Measurements from ENCODE around the gene ZSWIM1. TPM values are rescaled to one million over a fixed set of nuclear protein-coding genes. Genes with fewer than 3 reads are reported as not detected.

The ZSWIM1 gene
- total RNA-seq, 5 donors from 2014 or later (not counting 1 experiment from before 2014, with no cell fraction given) = 8.3 to 17.2 (median 14.6) TPM

GRCh38 chr20:45851501-45851900 is 29.5 kb upstream of the ZSWIM1 start:
- Histone ChIP-seq H3K27me3 (replicated peaks in 1 of 2; ENCODE audit: control insufficient read depth in 2 of 2, extremely low read depth in 1 of 2, insufficient read depth in 2 of 2, low read length in 1 of 2) (no peaks in the 10 kb centered on the region), H3K4me1 (ENCODE audit: control insufficient read depth in 1 of 2, extremely low read depth in 1 of 2, insufficient read depth in 2 of 2, low read length in 2 of 2) (peaks cover 4 to 21% of the 10 kb centered on the region in 2 experiments), H3K27ac (ENCODE audit: low read length) (no peak overlapping the region), H3K36me3 (ENCODE audit: control insufficient read depth in 2 of 2, extremely low read depth in 1 of 2, insufficient read depth in 1 of 2, low read length in 1 of 2) (peaks cover 6 to 45% of the 10 kb centered on the region in 2 donors), H3K9me3 (no peaks in the 10 kb centered on the region), H3K4me3 (ENCODE audit: control insufficient read depth in 1 of 2, extremely low read depth in 1 of 2, low read length in 1 of 2) (no peak overlapping the region)
- H3K27ac Mint-ChIP-seq = no peak overlapping the region
- ChIA-PET POLR2A (no interaction called here), CTCF (interaction anchor here in 1 of 2 donors (0.7 kb wide), 1 partner anchor 557 kb away, joined by 3 read pairs; no protein-coding TSS in a partner anchor)
- H3K4me3 Mint-ChIP-seq = no peak overlapping the region
- H3K9me3 Mint-ChIP-seq = no peaks in the 10 kb centered on the region
- DNase-seq = no peak
- no peaks in the 10 kb centered on the region for H3K27me3 Mint-ChIP-seq
- H3K4me1 Mint-ChIP-seq = peaks cover 26 to 32% (median 30%) of the 10 kb centered on the region in 3 donors
- peaks cover 24% of the 10 kb centered on the region for H3K36me3 Mint-ChIP-seq
- ATAC-seq (replicated peaks in 1 of 4) = no peak

GRCh38 chr20:45852326-45852725 is 28.7 kb upstream of the ZSWIM1 start:
- no peaks in the 10 kb centered on the region for H3K27me3 Mint-ChIP-seq
- Histone ChIP-seq H3K4me1 (ENCODE audit: control insufficient read depth in 1 of 2, extremely low read depth in 1 of 2, insufficient read depth in 2 of 2, low read length in 2 of 2) (peaks cover 6 to 25% of the 10 kb centered on the region in 2 experiments), H3K9me3 (no peaks in the 10 kb centered on the region), H3K4me3 (ENCODE audit: control insufficient read depth in 1 of 2, extremely low read depth in 1 of 2, low read length in 1 of 2) (no peak overlapping the region), H3K27me3 (replicated peaks in 1 of 2; ENCODE audit: control insufficient read depth in 2 of 2, extremely low read depth in 1 of 2, insufficient read depth in 2 of 2, low read length in 1 of 2) (no peaks in the 10 kb centered on the region), H3K36me3 (ENCODE audit: control insufficient read depth in 2 of 2, extremely low read depth in 1 of 2, insufficient read depth in 1 of 2, low read length in 1 of 2) (peaks cover 6 to 38% of the 10 kb centered on the region in 2 donors), H3K27ac (ENCODE audit: low read length) (no peak overlapping the region)
- no peak overlapping the region for H3K27ac Mint-ChIP-seq
- H3K9me3 Mint-ChIP-seq = no peaks in the 10 kb centered on the region
- DNase-seq (no peak), ATAC-seq (replicated peaks in 1 of 4) (no peak)
- ChIA-PET CTCF (no interaction called here), POLR2A (no interaction called here)
- peaks cover 24% of the 10 kb centered on the region for H3K36me3 Mint-ChIP-seq
- H3K4me3 Mint-ChIP-seq = no peak overlapping the region
- H3K4me1 Mint-ChIP-seq = peaks cover 32 to 36% (median 34%) of the 10 kb centered on the region in 3 donors
- 100% methylated on average over 6 of the region's 6 CpGs for WGBS (ENCODE audit: insufficient coverage)

- no peaks in the 10 kb centered on the region for H3K27me3 Mint-ChIP-seq
- H3K9me3 Mint-ChIP-seq = no peaks in the 10 kb centered on the region
- H3K27me3 ChIP-seq (replicated peaks in 1 of 2; ENCODE audit: control insufficient read depth in 2 of 2, extremely low read depth in 1 of 2, insufficient read depth in 2 of 2, low read length in 1 of 2) = no peaks in the 10 kb centered on the region
- no peak overlapping the region for H3K27ac Mint-ChIP-seq
- DNase-seq (no peak), ATAC-seq (replicated peaks in 1 of 4) (no peak)
- peaks cover 13 to 36% of the 10 kb centered on the region in 2 experiments for H3K4me1 ChIP-seq (ENCODE audit: control insufficient read depth in 1 of 2, extremely low read depth in 1 of 2, insufficient read depth in 2 of 2, low read length in 2 of 2)
- POLR2A ChIA-PET = no interaction called here
- no peaks in the 10 kb centered on the region for H3K9me3 ChIP-seq
- peaks cover 43 to 46% (median 43%) of the 10 kb centered on the region in 3 donors for H3K4me1 Mint-ChIP-seq
- H3K36me3 Mint-ChIP-seq = peaks cover 23% of the 10 kb centered on the region
- CTCF ChIA-PET = no interaction called here
- no peak overlapping the region for H3K4me3 ChIP-seq (ENCODE audit: control insufficient read depth in 1 of 2, extremely low read depth in 1 of 2, low read length in 1 of 2)
- WGBS (ENCODE audit: insufficient coverage) = no CpG with 5 or more reads among the region's 2 CpGs
- H3K27ac ChIP-seq (ENCODE audit: low read length) = no peak overlapping the region
- H3K4me3 Mint-ChIP-seq = no peak overlapping the region
- H3K36me3 ChIP-seq (ENCODE audit: control insufficient read depth in 2 of 2, extremely low read depth in 1 of 2, insufficient read depth in 1 of 2, low read length in 1 of 2) = peaks cover 6 to 28% of the 10 kb centered on the region in 2 donors
Measured at GRCh38 chr20:45853484-45853883, 27.5 kb upstream of the ZSWIM1 start.

- peak within 1 kb of the TSS; percentile 81 to 95 for H3K4me3 ChIP-seq (ENCODE audit: control insufficient read depth in 1 of 2, extremely low read depth in 1 of 2, low read length in 1 of 2)
- ChIA-PET POLR2A (no interaction called here), CTCF (interaction anchor here in 1 of 2 donors (0.7 to 1.4 kb wide), 5 partner anchors 24 to 158 kb away, joined by 3 to 5 read pairs (median 5); partner anchors contain the start of gene ZSWIM1)
- peaks cover 0 to 19% of the 10 kb centered on the region in 2 donors for H3K36me3 ChIP-seq (ENCODE audit: control insufficient read depth in 2 of 2, extremely low read depth in 1 of 2, insufficient read depth in 1 of 2, low read length in 1 of 2)
- Mint-ChIP-seq H3K4me3 (peak within 1 kb of the TSS; percentile 92 to 95 (median 94)), H3K4me1 (peaks cover 47 to 66% (median 59%) of the 10 kb centered on the region in 3 donors), H3K27ac (peak within 1 kb of the TSS; percentile 95 to 97), H3K36me3 (peaks cover 16% of the 10 kb centered on the region), H3K27me3 (no peaks in the 10 kb centered on the region), H3K9me3 (no peaks in the 10 kb centered on the region)
- H3K9me3 ChIP-seq = no peaks in the 10 kb centered on the region
- DNase-seq = peak; percentile 76 to 100 (median 95)
- H3K27me3 ChIP-seq (replicated peaks in 1 of 2; ENCODE audit: control insufficient read depth in 2 of 2, extremely low read depth in 1 of 2, insufficient read depth in 2 of 2, low read length in 1 of 2) = no peaks in the 10 kb centered on the region
- H3K4me1 ChIP-seq (ENCODE audit: control insufficient read depth in 1 of 2, extremely low read depth in 1 of 2, insufficient read depth in 2 of 2, low read length in 2 of 2) = peaks cover 14 to 37% of the 10 kb centered on the region in 2 experiments
- peak within 1 kb of the TSS; percentile 87 for H3K27ac ChIP-seq (ENCODE audit: low read length)
- WGBS (ENCODE audit: insufficient coverage) = under 1% methylated on average over 28 of the region's 36 CpGs
- peak; percentile 98 for ATAC-seq (replicated peaks in 1 of 4)
Measured at GRCh38 chr20:45857114-45857881, 23.7 kb upstream of the ZSWIM1 start, which contains the start of the genes ACOT8 and ZSWIM3. TSS of gene ACOT8 (minus strand) at chr20:45857392. CDS start at chr20:45857315, 77 bp downstream. TSS of gene ZSWIM3 (plus strand) at chr20:45857614. CDS start at chr20:45857826, 212 bp downstream.

DNA sequence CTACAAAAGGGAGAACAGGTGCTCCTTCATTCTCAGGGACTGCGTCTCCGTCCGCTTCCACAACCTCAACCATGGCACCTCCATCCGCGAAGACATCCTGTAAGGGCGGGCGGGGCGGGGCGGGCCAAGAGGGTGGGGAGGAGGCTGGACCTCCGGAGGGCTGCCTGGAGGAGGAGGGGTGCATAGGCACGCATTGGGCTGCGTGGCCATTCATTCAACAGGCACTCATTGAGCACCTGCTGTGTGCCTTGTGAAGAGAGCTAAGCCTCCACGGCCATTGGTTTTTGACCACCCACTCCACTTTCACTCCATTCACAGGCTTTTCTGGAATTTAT is 23.2 kb upstream of the ZSWIM1 start:
- Mint-ChIP-seq H3K36me3 (peaks cover 14% of the 10 kb centered on the region), H3K4me1 (peaks cover 47 to 66% (median 57%) of the 10 kb centered on the region in 3 donors), H3K27ac (peak overlapping the region; percentile 95 to 97), H3K9me3 (no peaks in the 10 kb centered on the region), H3K27me3 (no peaks in the 10 kb centered on the region), H3K4me3 (peak overlapping the region; percentile 92 to 95 (median 94))
- ChIA-PET POLR2A (no interaction called here), CTCF (interaction anchor here (0.5 to 1.3 kb wide), 3 partner anchors 36 to 157 kb away, joined by 4 to 6 read pairs (median 5); no protein-coding TSS in a partner anchor)
- H3K27ac ChIP-seq (ENCODE audit: low read length) = peak overlapping the region; percentile 87
- peak in 3 of 4 experiments; percentile 13 to 24 (median 24) for ATAC-seq (replicated peaks in 1 of 4)
- H3K27me3 ChIP-seq (replicated peaks in 1 of 2; ENCODE audit: control insufficient read depth in 2 of 2, extremely low read depth in 1 of 2, insufficient read depth in 2 of 2, low read length in 1 of 2) = no peaks in the 10 kb centered on the region
- H3K9me3 ChIP-seq = no peaks in the 10 kb centered on the region
- peak in 1 of 35 experiments; percentile 18 for DNase-seq
- WGBS (ENCODE audit: insufficient coverage) = 57% methylated on average over 1 of the region's 13 CpGs
- H3K4me1 ChIP-seq (ENCODE audit: control insufficient read depth in 1 of 2, extremely low read depth in 1 of 2, insufficient read depth in 2 of 2, low read length in 2 of 2) = peaks cover 14 to 37% of the 10 kb centered on the region in 2 experiments
- H3K4me3 ChIP-seq (ENCODE audit: control insufficient read depth in 1 of 2, extremely low read depth in 1 of 2, low read length in 1 of 2) = peak overlapping the region; percentile 81 to 95
- peaks cover 0 to 19% of the 10 kb centered on the region in 2 donors for H3K36me3 ChIP-seq (ENCODE audit: control insufficient read depth in 2 of 2, extremely low read depth in 1 of 2, insufficient read depth in 1 of 2, low read length in 1 of 2)

DNA sequence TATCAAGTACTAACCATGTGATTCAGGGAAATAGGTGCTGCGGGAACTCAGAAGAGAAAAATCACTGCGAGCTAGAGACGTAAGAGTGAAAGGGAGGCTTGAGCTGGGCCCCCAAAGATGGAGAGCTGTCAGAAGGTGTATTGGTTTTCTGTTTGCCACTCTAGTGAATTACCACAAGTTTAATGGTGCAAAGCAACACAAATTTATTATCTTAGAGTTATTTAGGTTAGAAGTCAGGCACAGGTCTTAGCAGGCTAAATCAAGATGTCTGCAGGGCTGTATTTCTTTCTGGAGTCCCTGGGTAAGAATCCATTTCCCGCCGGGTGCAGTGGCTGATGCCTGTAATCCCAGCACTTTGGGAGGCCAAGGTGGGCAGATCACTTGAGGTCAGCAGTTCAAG is 21.1 kb upstream of the ZSWIM1 start:
- H3K27ac Mint-ChIP-seq = no peak overlapping the region
- H3K4me1 Mint-ChIP-seq = peaks cover 33 to 54% (median 45%) of the 10 kb centered on the region in 3 donors
- POLR2A ChIA-PET = no interaction called here

More for the DNA sequence above, 21.1 kb upstream of the ZSWIM1 start:
- Mint-ChIP-seq H3K27me3 (no peaks in the 10 kb centered on the region), H3K4me3 (no peak overlapping the region), H3K36me3 (peaks cover 9% of the 10 kb centered on the region), H3K9me3 (no peaks in the 10 kb centered on the region)
- no peaks in the 10 kb centered on the region for H3K27me3 ChIP-seq (replicated peaks in 1 of 2; ENCODE audit: control insufficient read depth in 2 of 2, extremely low read depth in 1 of 2, insufficient read depth in 2 of 2, low read length in 1 of 2)
- 100% methylated on average over 5 of the region's 5 CpGs for WGBS (ENCODE audit: insufficient coverage)
- no peaks in the 10 kb centered on the region for H3K9me3 ChIP-seq
- ATAC-seq (replicated peaks in 1 of 4) = no peak
- DNase-seq = no peak
- CTCF ChIA-PET = no interaction called here
- H3K4me3 ChIP-seq (ENCODE audit: control insufficient read depth in 1 of 2, extremely low read depth in 1 of 2, low read length in 1 of 2) = no peak overlapping the region
- H3K27ac ChIP-seq (ENCODE audit: low read length) = no peak overlapping the region
- peaks cover 0 to 1% of the 10 kb centered on the region in 2 donors for H3K36me3 ChIP-seq (ENCODE audit: control insufficient read depth in 2 of 2, extremely low read depth in 1 of 2, insufficient read depth in 1 of 2, low read length in 1 of 2)
- H3K4me1 ChIP-seq (ENCODE audit: control insufficient read depth in 1 of 2, extremely low read depth in 1 of 2, insufficient read depth in 2 of 2, low read length in 2 of 2) = peaks cover 14 to 31% of the 10 kb centered on the region in 2 experiments

Data from T-cell (primary cell).